ENCODE results near the gene FARS2. TPM values are rescaled to one million over a fixed set of nuclear protein-coding genes. Genes with fewer than 3 reads are reported as not detected.

FARS2 gene
- total RNA-seq, 1 donor from 2014 or later: 11.8 TPM

GRCh38 chr6:5335020-5335419 is 73.7 kb downstream of the FARS2 start:
- TF ChIP-seq CTCF (IDR thresholded peaks at IDR 0.05): no peak
- Mint-ChIP-seq H3K4me3 (ENCODE audit: unreplicated experiment) (no peak overlapping the region), H3K36me3 (ENCODE audit: low read depth) (no peaks in the 10 kb centered on the region), H3K27ac (ENCODE audit: unreplicated experiment) (no peak overlapping the region), H3K9me3 (ENCODE audit: low read depth) (no peaks in the 10 kb centered on the region), H3K4me1 (ENCODE audit: low read depth) (peaks cover 15% of the 10 kb centered on the region), H3K27me3 (ENCODE audit: low read depth) (no peaks in the 10 kb centered on the region)
- DNase-seq (ENCODE audit: low spot score): no peak

GRCh38 chr6:5337573-5337972 is 76.3 kb downstream of the FARS2 start:
- Mint-ChIP-seq H3K9me3 (ENCODE audit: low read depth) (no peaks in the 10 kb centered on the region), H3K27me3 (ENCODE audit: low read depth) (no peaks in the 10 kb centered on the region), H3K36me3 (ENCODE audit: low read depth) (no peaks in the 10 kb centered on the region), H3K27ac (ENCODE audit: unreplicated experiment) (no peak overlapping the region), H3K4me3 (ENCODE audit: unreplicated experiment) (no peak overlapping the region), H3K4me1 (ENCODE audit: low read depth) (peaks cover 15% of the 10 kb centered on the region)
- DNase-seq (ENCODE audit: low spot score): no peak
- peak; percentile 13 for TF ChIP-seq CTCF (IDR thresholded peaks at IDR 0.05)

GRCh38 chr6:5338177-5338960 is 77.1 kb downstream of the FARS2 start:
- H3K36me3 Mint-ChIP-seq (ENCODE audit: low read depth): no peaks in the 10 kb centered on the region

GRCh38 chr6:5339786-5340185 is 78.5 kb downstream of the FARS2 start:
- H3K4me3 Mint-ChIP-seq (ENCODE audit: unreplicated experiment): no peak overlapping the region
- H3K27me3 Mint-ChIP-seq (ENCODE audit: low read depth): no peaks in the 10 kb centered on the region
- TF ChIP-seq CTCF (IDR thresholded peaks at IDR 0.05): no peak
- H3K36me3 Mint-ChIP-seq (ENCODE audit: low read depth): no peaks in the 10 kb centered on the region
- DNase-seq (ENCODE audit: low spot score): no peak
- H3K4me1 Mint-ChIP-seq (ENCODE audit: low read depth): peaks cover 3% of the 10 kb centered on the region
- no peak overlapping the region for H3K27ac Mint-ChIP-seq (ENCODE audit: unreplicated experiment)
- H3K9me3 Mint-ChIP-seq (ENCODE audit: low read depth): no peaks in the 10 kb centered on the region

More at GRCh38 chr6:5338177-5338960, 77.1 kb downstream of the FARS2 start:
- no peak overlapping the region for H3K27ac Mint-ChIP-seq (ENCODE audit: unreplicated experiment)
- no peak for TF ChIP-seq CTCF (IDR thresholded peaks at IDR 0.05)
- no peaks in the 10 kb centered on the region for H3K27me3 Mint-ChIP-seq (ENCODE audit: low read depth)
- no peak for DNase-seq (ENCODE audit: low spot score)
- peaks cover 15% of the 10 kb centered on the region for H3K4me1 Mint-ChIP-seq (ENCODE audit: low read depth)
- H3K4me3 Mint-ChIP-seq (ENCODE audit: unreplicated experiment): no peak overlapping the region
- no peaks in the 10 kb centered on the region for H3K9me3 Mint-ChIP-seq (ENCODE audit: low read depth)

- no peaks in the 10 kb centered on the region for H3K36me3 Mint-ChIP-seq (ENCODE audit: low read depth)
- no peaks in the 10 kb centered on the region for H3K27me3 Mint-ChIP-seq (ENCODE audit: low read depth)
- no peak for DNase-seq (ENCODE audit: low spot score)
- TF ChIP-seq CTCF (IDR thresholded peaks at IDR 0.05): no peak
- H3K9me3 Mint-ChIP-seq (ENCODE audit: low read depth): no peaks in the 10 kb centered on the region
- H3K4me3 Mint-ChIP-seq (ENCODE audit: unreplicated experiment): no peak overlapping the region
- no peak overlapping the region for H3K27ac Mint-ChIP-seq (ENCODE audit: unreplicated experiment)
- no peaks in the 10 kb centered on the region for H3K4me1 Mint-ChIP-seq (ENCODE audit: low read depth)
Observed at GRCh38 chr6:5341845-5342244, 80.5 kb downstream of the FARS2 start.

All from chondrocyte (in vitro differentiated cells).